H9 (cell line): Measurements from ENCODE around the gene HCRTR2. TPM values are rescaled to one million over a fixed set of nuclear protein-coding genes. Genes with fewer than 3 reads are reported as not detected.

Source experiments
- DNase-seq: peaks from one replicate; pipeline ENCODE4 v3.0.0-alpha.2; 2017
- H2AFZ ChIP-seq: one replicate; pipeline ENCODE4 v1.6.1; 2013; ENCODE audit warnings: mild to moderate bottlenecking, low read length, control low read depth, moderate library complexity
- H2AK5ac ChIP-seq: 2 replicates; pipeline ENCODE4 v1.6.1; 2013; ENCODE audit warnings: low read length, control low read depth, mixed read lengths; ENCODE audit not compliant: insufficient read length
- H2BK120ac ChIP-seq: one replicate; pipeline ENCODE4 v1.6.1; 2013; ENCODE audit warnings: low read depth, mild to moderate bottlenecking, low read length, control low read depth, inconsistent platforms; ENCODE audit not compliant: poor library complexity, severe bottlenecking
- H2BK12ac ChIP-seq: 2 replicates; pipeline ENCODE4 v1.6.1; 2013; ENCODE audit warnings: low read length, control low read depth, mixed read lengths, low read depth; ENCODE audit not compliant: insufficient read length
- H2BK15ac ChIP-seq: 2 replicates; pipeline ENCODE4 v1.6.1; 2013; ENCODE audit warnings: low read depth, low read length, control low read depth
- H2BK20ac ChIP-seq: one replicate; pipeline ENCODE4 v1.6.1; 2013; ENCODE audit warnings: low read depth, mild to moderate bottlenecking, low read length, control low read depth, inconsistent platforms; ENCODE audit not compliant: poor library complexity, severe bottlenecking
- H2BK5ac ChIP-seq: 2 replicates; pipeline ENCODE4 v1.6.1; 2013; ENCODE audit warnings: low read length, control low read depth, mixed read lengths; ENCODE audit not compliant: insufficient read length
- H3K14ac ChIP-seq: 2 replicates; pipeline ENCODE4 v1.6.1; 2013; ENCODE audit warnings: low read length, control low read depth; ENCODE audit not compliant: insufficient read depth
- H3K18ac ChIP-seq: 2 replicates; pipeline ENCODE4 v1.6.1; 2013; ENCODE audit warnings: low read depth, mild to moderate bottlenecking, mixed read lengths, low read length, control low read depth; ENCODE audit not compliant: insufficient read length
- H3K23ac ChIP-seq: 2 replicates; pipeline ENCODE4 v1.6.1; 2013; ENCODE audit warnings: low read length, control low read depth, mixed read lengths, low read depth; ENCODE audit not compliant: insufficient read length
- H3K23me2 ChIP-seq: 2 replicates; pipeline ENCODE4 v1.6.1; 2013; ENCODE audit warnings: low read depth, mild to moderate bottlenecking, mixed read lengths, low read length, control low read depth; ENCODE audit not compliant: insufficient read length, poor library complexity, severe bottlenecking
- H3K27ac ChIP-seq: 2 replicates; pipeline ENCODE4 v1.5.1; 2013; ENCODE audit warnings: low read length, control low read depth, mixed read lengths, low read depth; ENCODE audit not compliant: insufficient read length
- H3K27me3 ChIP-seq: 2 replicates; pipeline ENCODE4 v1.6.1; 2013; ENCODE audit warnings: low read length, control low read depth, inconsistent platforms; ENCODE audit not compliant: insufficient read depth
- H3K4ac ChIP-seq: 2 replicates; pipeline ENCODE4 v1.6.1; 2013; ENCODE audit warnings: low read depth, mild to moderate bottlenecking, control low read depth, inconsistent platforms, low read length, moderate library complexity
- H3K4me1 ChIP-seq: 2 replicates; pipeline ENCODE4 v1.6.1; 2013; ENCODE audit warnings: low read length, control low read depth, inconsistent platforms; ENCODE audit not compliant: insufficient read depth
- H3K4me2 ChIP-seq: 2 replicates; pipeline ENCODE4 v1.6.1; 2013; ENCODE audit warnings: low read length, control low read depth, mixed read lengths; ENCODE audit not compliant: insufficient read length, insufficient read depth
- H3K56ac ChIP-seq: 2 replicates; pipeline ENCODE4 v1.6.1; 2013; ENCODE audit warnings: low read depth, mild to moderate bottlenecking, mixed read lengths, low read length, control low read depth; ENCODE audit not compliant: insufficient read length
- H3K79me1 ChIP-seq: 2 replicates; pipeline ENCODE4 v1.6.1; 2013; ENCODE audit warnings: low read depth, mild to moderate bottlenecking, moderate library complexity, low read length, control low read depth, inconsistent platforms; ENCODE audit not compliant: insufficient read depth, poor library complexity, severe bottlenecking
- H3K79me2 ChIP-seq: 2 replicates; pipeline ENCODE4 v1.6.1; 2013; ENCODE audit warnings: low read length, control low read depth, inconsistent platforms; ENCODE audit not compliant: insufficient read depth
- H3K9ac ChIP-seq: 2 replicates; pipeline ENCODE4 v1.6.1; 2013; ENCODE audit warnings: low read length, control low read depth, mixed read lengths; ENCODE audit not compliant: insufficient read length; ENCODE audit errors: extremely low read depth
- H3K9me3 ChIP-seq: one replicate; pipeline ENCODE4 v1.6.1; 2013; ENCODE audit warnings: low read depth, low read length, inconsistent platforms; ENCODE audit not compliant: control insufficient read depth
- H3T11ph ChIP-seq: one replicate; pipeline ENCODE4 v1.6.1; 2013; ENCODE audit warnings: mild to moderate bottlenecking, low read length, control low read depth, inconsistent platforms
- H4K20me1 ChIP-seq: one replicate; pipeline ENCODE4 v1.6.1; 2013; ENCODE audit not compliant: control insufficient read depth, insufficient read length, insufficient read depth
- H4K5ac ChIP-seq: 2 replicates; pipeline ENCODE4 v1.6.1; 2013; ENCODE audit warnings: low read depth, mild to moderate bottlenecking, mixed read lengths, low read length, control low read depth; ENCODE audit not compliant: insufficient read length
- H4K8ac ChIP-seq: replicated peaks from 2 replicates; pipeline ENCODE4 v1.6.1; 2013; ENCODE audit warnings: low read length, control low read depth, mixed read lengths, low read depth; ENCODE audit not compliant: insufficient read length
- H4K91ac ChIP-seq: 2 replicates; pipeline ENCODE4 v1.6.1; 2013; ENCODE audit warnings: low read depth, mild to moderate bottlenecking, moderate library complexity, mixed read lengths, low read length, control low read depth; ENCODE audit not compliant: insufficient read length
- H3K27ac Mint-ChIP-seq, 3 experiments: 2 replicates in 2 of 3; 3 replicates in 1 of 3; pipeline ENCODE4 v1.8.0; 2020 to 2021; ENCODE audit warnings: mixed read lengths in 3 of 3, mild to moderate bottlenecking in 1 of 3, moderate library complexity in 1 of 3
- H3K27me3 Mint-ChIP-seq: 2 replicates; pipeline ENCODE4 v1.8.0; 2021; ENCODE audit warnings: low read depth, mild to moderate bottlenecking, moderate library complexity, mixed read lengths
- H3K36me3 Mint-ChIP-seq, 3 experiments: 2 replicates in 2 of 3; 3 replicates in 1 of 3; pipeline ENCODE4 v1.8.0; 2020 to 2021; ENCODE audit warnings: low read depth in 3 of 3, mixed read lengths in 3 of 3; ENCODE audit not compliant: insufficient read depth in 1 of 3
- H3K4me1 Mint-ChIP-seq, 2 experiments: 2 replicates each; pipeline ENCODE4 v1.8.0; 2020; ENCODE audit warnings: mixed read lengths in 2 of 2
- H3K4me3 Mint-ChIP-seq, 2 experiments: 2 replicates in 1 of 2; 3 replicates in 1 of 2; pipeline ENCODE4 v1.8.0; 2020 to 2021; ENCODE audit warnings: mild to moderate bottlenecking in 2 of 2, mixed read lengths in 2 of 2, moderate library complexity in 1 of 2
- H3K9me3 Mint-ChIP-seq, 2 experiments: 2 replicates in 1 of 2; 3 replicates in 1 of 2; pipeline ENCODE4 v1.8.0; 2020; ENCODE audit warnings: mild to moderate bottlenecking in 2 of 2, mixed read lengths in 2 of 2, moderate library complexity in 1 of 2
- CTCF ChIP-seq: fragments of 200-600 bp; sonication (generic); conservative IDR thresholded peaks from 3 replicates; pipeline ENCODE4 v1.8.0; 2021; ENCODE audit warnings: antibody characterized with exemption, mild to moderate bottlenecking
- WGBS: extraction: QIAGEN DNeasy Blood & Tissue Kit; methylation state at CpG from one replicate; pipeline ENCODE4 v1.1.7; 2013; ENCODE audit warnings: missing lambda C conversion rate, low lambda C conversion rate, mixed read lengths; ENCODE audit not compliant: insufficient read length; ENCODE audit errors: extremely low coverage; 5-methylcytosine and 5-hydroxymethylcytosine counted together
- total RNA-seq: library from RNA; stranded (reverse); gene quantifications from 2 replicates; pipeline ENCODE4 v1.2.1, GENCODE V29; 2021

The HCRTR2 gene
- total RNA-seq, 1 experiment from 2014 or later, result not detected

GRCh38 chr6:55286824-55287223 is 112.5 kb downstream of the HCRTR2 start:
- TF ChIP-seq CTCF, result no peak
- Mint-ChIP-seq H3K27me3 (no peaks in the 10 kb centered on the region), H3K36me3 (no peaks in the 10 kb centered on the region), H3K4me3 (no peak overlapping the region), H3K27ac (no peak overlapping the region; a peak in 1 of 7 replicates), H3K9me3 (no peaks in the 10 kb centered on the region), H3K4me1 (0 out of 4 replicates have a peak, but pooled peaks cover 0 to 3% of the 10 kb centered on the region in 2 experiments)
- Histone ChIP-seq H4K91ac (no peak overlapping the region), H2AK5ac (no peak overlapping the region), H3K27me3 (no peaks in the 10 kb centered on the region), H3K4ac (no peak overlapping the region), H3K79me1 (no peaks in the 10 kb centered on the region), H2BK5ac (no peak overlapping the region), H2BK120ac (no peak overlapping the region), H3K14ac (no peak overlapping the region), H3K23ac (no peak overlapping the region), H3K4me1 (no peaks in the 10 kb centered on the region), H3T11ph (no peak overlapping the region), H3K27ac (no peak overlapping the region), H3K4me2 (no peak overlapping the region), H4K8ac (no peak overlapping the region), H2BK20ac (no peak overlapping the region), H2BK15ac (no peak overlapping the region), H4K5ac (no peak overlapping the region), H3K18ac (no peak overlapping the region), H4K20me1 (no peaks in the 10 kb centered on the region), H3K23me2 (no peaks in the 10 kb centered on the region), H3K9me3 (no peaks in the 10 kb centered on the region), H3K79me2 (no peaks in the 10 kb centered on the region), H2BK12ac (no peak overlapping the region), H2AFZ (no peak overlapping the region), H3K56ac (no peak overlapping the region), H3K9ac (no peak overlapping the region)
- no CpG with 5 or more reads among the region's 2 CpGs for WGBS
- DNase-seq, result no peak
